Spinal cord (tissue), 10 donors: ENCODE data around the gene TRAPPC2L. TPM values are rescaled to one million over a fixed set of nuclear protein-coding genes. Genes with fewer than 3 reads are reported as not detected.

Experiments used
- DNase-seq, 6 donors: peaks; one replicate each; pipeline versions ENCODE4 v3.0.0 to v3.0.0-alpha.2; 2013 to 2015; ENCODE audit warnings: low spot score in 6 of 6, low read depth in 4 of 6
- H3K27ac ChIP-seq: one replicate; pipeline ENCODE4 v1.5.1; 2013; ENCODE audit warnings: low read depth, low read length, control low read depth
- H3K27me3 ChIP-seq: one replicate; pipeline ENCODE4 v1.6.1; 2013; ENCODE audit warnings: low read length; ENCODE audit not compliant: control insufficient read depth, insufficient read depth
- H3K36me3 ChIP-seq: one replicate; pipeline ENCODE4 v1.6.1; 2013; ENCODE audit warnings: low read length; ENCODE audit not compliant: control insufficient read depth, insufficient read depth
- H3K4me1 ChIP-seq: one replicate; pipeline ENCODE4 v1.6.1; 2013; ENCODE audit warnings: low read length; ENCODE audit not compliant: control insufficient read depth, insufficient read depth
- H3K4me3 ChIP-seq: one replicate; pipeline ENCODE4 v1.5.1; 2013; ENCODE audit warnings: low read depth, low read length, control low read depth
- H3K9me3 ChIP-seq: one replicate; pipeline ENCODE4 v1.6.1; 2013; ENCODE audit warnings: low read length; ENCODE audit not compliant: control insufficient read depth, insufficient read depth
- WGBS: methylation state at CpG from one replicate; pipeline ENCODE4 v1.1.5; 2013; ENCODE audit warnings: missing lambda C conversion rate; ENCODE audit not compliant: insufficient coverage; 5-methylcytosine and 5-hydroxymethylcytosine counted together
- polyA plus RNA-seq, 2 donors: library from polyadenylated mRNA; unstranded; fragments of 120-200 nt; gene quantifications; one replicate each; pipeline ENCODE4 v1.2.1, GENCODE V29; 2013; ENCODE audit not compliant: insufficient read length in 2 of 2
- total RNA-seq, 2 donors: library from RNA; depleted of rRNA in 1 of 2; stranded (reverse); fragments of 120-200 nt in 1 of 2; fragments of >200 nt in 1 of 2; gene quantifications; one replicate each; pipeline versions ENCODE4 v1.2.3 to v1.2.4, GENCODE V29; 2013 to 2014
- donor health status: healthy.

Gene TRAPPC2L
- total and polyA plus RNA-seq, 4 donors: 36.3 to 131 (median 89.9) TPM

DNA sequence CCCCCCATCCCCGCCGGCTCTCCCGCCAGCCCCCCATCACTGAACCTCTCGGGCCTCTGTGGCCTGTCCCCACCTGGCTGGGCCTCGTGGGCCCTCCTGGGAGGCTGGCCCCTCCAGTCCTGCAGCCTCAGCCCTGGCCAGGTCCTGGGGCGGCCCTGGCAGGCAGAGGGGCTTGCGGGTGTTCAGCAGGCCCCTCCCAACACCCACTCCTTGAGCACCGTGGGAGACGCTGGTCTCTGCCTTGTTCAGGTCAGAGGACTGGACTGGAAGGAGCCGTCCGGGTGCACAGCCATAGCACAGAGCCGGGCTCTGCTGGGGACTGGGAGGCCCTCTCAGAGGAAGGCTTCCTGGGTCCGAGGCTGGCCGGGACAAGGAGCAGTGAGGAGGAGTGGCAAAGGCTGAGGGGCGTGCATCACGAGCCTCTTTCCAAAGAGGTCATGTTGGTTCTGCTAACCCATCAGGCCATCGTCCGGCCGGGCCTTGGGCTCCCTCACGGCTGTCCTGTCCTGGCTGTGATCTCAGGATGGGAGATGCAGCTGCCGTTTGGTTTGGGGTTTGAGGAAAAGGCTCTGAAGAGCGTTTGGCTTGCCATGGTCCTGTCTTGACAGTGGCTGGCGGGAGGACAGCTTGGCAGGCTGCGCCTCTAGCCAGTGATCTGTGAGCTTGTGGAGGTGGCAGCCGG is 15.9 kb downstream of the TRAPPC2L start:
- WGBS: 84% methylated on average over 25 of the region's 25 CpGs
- no peak for DNase-seq
- H3K27me3 ChIP-seq: no peaks in the 10 kb centered on the region

DNA sequence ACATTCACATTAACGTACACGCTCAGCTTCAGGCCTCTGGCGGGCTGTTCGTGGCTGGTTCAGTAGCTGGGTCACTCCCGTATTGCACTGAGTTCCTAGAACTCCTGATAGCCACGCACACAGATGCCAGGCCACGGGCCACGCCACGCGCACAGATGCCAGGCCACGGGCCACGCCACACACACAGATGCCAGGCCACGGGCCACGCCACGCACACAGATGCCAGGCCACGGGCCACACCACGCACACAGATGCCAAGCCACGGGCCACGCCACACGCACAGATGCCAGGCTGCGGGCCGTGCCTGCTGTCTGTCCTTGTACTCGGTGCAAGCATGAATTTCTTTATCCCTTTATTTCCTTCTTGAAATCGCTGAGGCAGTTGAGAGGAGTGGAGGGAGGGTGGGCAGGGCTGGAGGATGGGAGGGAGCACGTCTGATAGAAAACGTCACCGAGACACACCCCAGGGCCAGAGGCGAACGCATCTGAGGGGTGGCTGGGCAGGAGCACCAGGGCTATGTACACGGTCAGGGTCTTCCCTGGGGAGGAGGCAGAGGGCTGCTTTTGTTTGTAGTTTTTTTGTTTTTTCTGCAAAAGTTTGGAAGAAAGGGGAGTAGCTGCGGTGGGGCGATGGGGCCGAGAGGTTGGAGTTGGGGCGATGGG is 18.1 kb downstream of the TRAPPC2L start:
- no peak for DNase-seq
- Histone ChIP-seq H3K36me3 (peaks cover 69% of the 10 kb centered on the region), H3K4me1 (peaks cover 17% of the 10 kb centered on the region), H3K9me3 (no peaks in the 10 kb centered on the region), H3K27ac (no peak overlapping the region), H3K4me3 (no peak overlapping the region), H3K27me3 (no peaks in the 10 kb centered on the region)
- 93% methylated on average over 29 of the region's 34 CpGs for WGBS

More for the DNA sequence above, 15.9 kb downstream of the TRAPPC2L start:
- Histone ChIP-seq H3K27ac (no peak overlapping the region), H3K9me3 (no peaks in the 10 kb centered on the region), H3K4me3 (no peak overlapping the region), H3K36me3 (peaks cover 49% of the 10 kb centered on the region), H3K4me1 (peaks cover 12% of the 10 kb centered on the region)

DNA sequence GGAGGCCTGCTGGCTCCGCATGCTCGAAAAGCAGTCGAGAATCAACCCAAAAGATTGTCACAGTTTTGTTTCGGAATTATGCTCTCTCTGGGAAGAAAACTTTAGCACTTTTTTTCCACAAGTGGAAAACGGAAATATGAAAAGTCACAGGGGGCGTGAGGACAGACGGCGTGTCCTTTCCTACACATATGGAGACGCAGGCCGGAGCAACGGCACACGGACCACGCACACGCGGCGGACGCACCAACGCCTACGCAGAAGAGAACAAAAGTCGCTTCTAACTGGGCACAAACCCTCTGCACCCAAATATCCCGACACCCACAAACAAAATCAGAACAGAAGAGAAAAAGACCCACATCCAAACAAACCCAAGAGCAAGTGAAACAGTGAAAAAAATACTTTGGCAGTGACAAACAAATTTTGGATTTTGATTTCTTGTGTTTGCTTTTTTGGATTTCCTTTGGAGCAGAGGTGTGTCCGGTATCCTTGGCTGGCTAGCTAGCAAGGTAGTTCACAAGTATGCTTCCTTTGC is 18.8 kb downstream of the TRAPPC2L start:
- no peak for DNase-seq
- no peaks in the 10 kb centered on the region for H3K9me3 ChIP-seq
- no peaks in the 10 kb centered on the region for H3K27me3 ChIP-seq
- no peak overlapping the region for H3K27ac ChIP-seq
- peaks cover 18% of the 10 kb centered on the region for H3K4me1 ChIP-seq
- H3K4me3 ChIP-seq: no peak overlapping the region
- peaks cover 76% of the 10 kb centered on the region for H3K36me3 ChIP-seq
- 91% methylated on average over 18 of the region's 22 CpGs for WGBS

DNA sequence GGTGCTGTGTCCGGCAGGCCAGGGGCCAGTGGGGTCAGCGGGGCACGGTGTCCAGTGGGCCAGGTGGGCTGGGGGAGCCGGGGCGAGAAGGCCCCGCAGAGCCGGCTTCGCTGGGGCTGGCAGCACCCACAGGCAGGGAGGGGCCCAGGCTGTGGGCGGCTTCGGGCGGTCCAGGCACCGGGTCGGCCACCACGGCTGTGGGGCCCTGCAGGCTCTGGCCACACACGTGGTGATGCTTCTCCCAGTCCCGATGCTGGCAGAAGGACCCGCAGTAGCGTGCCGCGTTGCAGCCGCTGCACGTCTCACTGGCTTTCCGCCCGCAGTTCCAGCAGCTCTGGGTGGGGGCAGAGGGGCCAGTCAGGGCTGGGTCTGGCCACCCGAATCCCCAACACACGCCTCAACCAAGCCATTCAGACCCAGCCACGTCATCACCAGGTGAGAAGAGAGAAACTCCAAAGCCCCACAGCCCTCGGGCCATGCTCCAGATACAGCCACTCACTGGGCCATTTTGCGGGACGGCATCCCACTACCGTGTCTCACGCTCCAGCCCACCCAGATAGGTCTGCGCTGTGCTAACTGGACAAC is 20.1 kb downstream of the TRAPPC2L start:
- Histone ChIP-seq H3K4me1 (peaks cover 17% of the 10 kb centered on the region), H3K27ac (no peak overlapping the region), H3K4me3 (no peak overlapping the region), H3K36me3 (peaks cover 86% of the 10 kb centered on the region), H3K27me3 (no peaks in the 10 kb centered on the region), H3K9me3 (no peaks in the 10 kb centered on the region)
- 84% methylated on average over 32 of the region's 33 CpGs for WGBS
- DNase-seq: no peak

DNA sequence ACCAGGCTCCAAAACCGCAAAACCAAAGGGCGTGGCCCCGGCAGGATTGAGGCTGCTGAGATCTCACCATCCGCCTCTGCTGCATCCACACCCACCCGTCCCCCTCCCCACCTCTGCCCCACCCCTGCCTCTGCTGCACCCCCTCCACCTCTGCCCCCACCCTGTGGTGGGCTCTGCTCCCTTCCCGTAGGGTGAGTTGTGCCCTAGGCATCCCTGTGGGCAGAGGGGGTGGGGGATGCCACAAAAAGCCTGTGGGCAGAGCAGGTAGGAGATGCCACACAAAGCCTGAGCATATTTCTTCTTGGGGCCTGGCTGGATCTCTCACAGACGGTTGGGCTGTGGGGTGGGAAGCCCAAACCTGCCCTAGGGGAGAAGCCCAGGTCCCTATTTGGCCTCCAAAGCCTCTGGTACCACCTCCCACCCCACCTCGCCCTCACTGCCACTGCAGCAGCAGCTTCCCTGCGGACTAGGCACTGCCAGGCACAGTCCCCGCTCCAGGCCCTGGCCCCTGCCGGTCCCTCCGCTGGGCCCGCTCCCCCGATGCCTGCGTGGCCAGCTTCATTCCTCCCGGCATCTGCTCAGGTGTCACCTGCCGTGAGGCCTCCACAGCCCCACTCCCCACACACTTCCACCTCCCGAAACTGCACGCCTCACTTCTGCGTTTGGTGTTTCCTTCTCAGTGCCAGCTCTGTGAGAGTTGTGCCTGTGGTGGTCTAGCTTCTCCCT is 20.8 kb downstream of the TRAPPC2L start:
- Histone ChIP-seq H3K36me3 (peaks cover 90% of the 10 kb centered on the region), H3K27ac (no peak overlapping the region), H3K4me1 (peaks cover 17% of the 10 kb centered on the region), H3K27me3 (no peaks in the 10 kb centered on the region), H3K4me3 (no peak overlapping the region), H3K9me3 (no peaks in the 10 kb centered on the region)
- WGBS: 85% methylated on average over 16 of the region's 20 CpGs
- no peak for DNase-seq

DNA sequence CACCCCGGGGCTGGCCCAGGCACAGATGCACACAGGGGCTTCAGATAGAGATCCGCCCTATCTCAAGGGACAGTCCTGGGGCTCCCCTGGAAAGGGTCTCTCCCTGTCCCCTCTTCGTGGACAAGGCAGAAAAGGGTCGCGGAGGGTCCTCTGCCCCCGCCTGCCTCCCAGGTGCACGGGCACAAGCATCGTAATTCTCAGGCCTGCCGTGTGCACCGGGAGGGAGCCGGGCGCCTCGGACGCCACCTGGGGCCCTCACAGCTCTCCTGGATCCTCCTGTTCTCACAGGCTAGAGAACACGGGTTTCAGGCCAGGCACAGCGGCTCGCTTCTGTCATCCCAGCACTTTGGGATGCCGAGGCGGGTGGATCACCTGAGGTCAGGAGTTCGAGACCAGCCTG is 21.4 kb downstream of the TRAPPC2L start:
- no peak for DNase-seq
- Histone ChIP-seq H3K36me3 (peaks cover 93% of the 10 kb centered on the region), H3K4me1 (peaks cover 17% of the 10 kb centered on the region), H3K27ac (no peak overlapping the region), H3K9me3 (no peaks in the 10 kb centered on the region), H3K4me3 (no peak overlapping the region), H3K27me3 (no peaks in the 10 kb centered on the region)
- 94% methylated on average over 20 of the region's 20 CpGs for WGBS

DNA sequence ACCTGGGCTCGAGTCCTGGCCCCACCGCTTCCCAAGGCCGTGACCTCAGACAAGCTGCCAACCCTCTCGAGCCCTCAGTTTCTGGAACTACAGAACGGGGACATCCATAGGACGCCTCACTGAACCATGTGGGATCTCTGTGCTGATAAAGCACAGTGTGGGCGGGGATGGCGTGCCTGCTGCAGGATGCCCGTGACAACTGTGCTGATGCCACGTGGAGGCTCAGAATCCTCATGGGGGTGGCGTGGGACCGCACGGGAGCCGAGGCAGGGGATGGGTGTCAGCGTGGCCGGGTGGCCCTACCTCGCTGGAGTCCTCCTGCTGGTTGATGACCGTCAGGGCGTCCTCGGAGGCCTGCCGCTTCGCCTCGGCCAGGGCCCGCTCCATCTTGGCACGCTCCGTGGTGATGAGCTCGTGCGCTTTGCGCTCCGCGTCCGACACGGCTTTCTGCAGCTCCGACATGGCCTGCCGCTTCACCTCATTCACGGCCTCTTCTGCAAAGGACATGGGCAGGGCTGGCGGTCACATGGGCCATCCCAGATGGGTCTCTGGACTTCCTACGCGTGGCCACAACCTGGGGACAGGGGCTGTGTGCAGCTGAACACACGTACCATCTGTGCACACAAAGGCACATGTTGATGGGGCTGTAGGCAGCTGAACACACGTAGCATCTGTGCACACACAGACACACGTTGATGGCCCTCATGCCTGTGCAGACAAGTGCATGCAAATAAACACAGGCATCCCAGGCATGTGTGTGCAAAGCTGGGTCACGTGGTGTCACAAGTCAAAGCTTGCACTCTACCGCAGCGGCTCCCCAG is 22.2 kb downstream of the TRAPPC2L start:
- Histone ChIP-seq H3K4me3 (no peak overlapping the region), H3K9me3 (no peaks in the 10 kb centered on the region), H3K27ac (no peak overlapping the region), H3K27me3 (no peaks in the 10 kb centered on the region), H3K4me1 (peaks cover 17% of the 10 kb centered on the region), H3K36me3 (peaks cover 94% of the 10 kb centered on the region)
- no peak for DNase-seq
- WGBS: 90% methylated on average over 45 of the region's 45 CpGs

DNA sequence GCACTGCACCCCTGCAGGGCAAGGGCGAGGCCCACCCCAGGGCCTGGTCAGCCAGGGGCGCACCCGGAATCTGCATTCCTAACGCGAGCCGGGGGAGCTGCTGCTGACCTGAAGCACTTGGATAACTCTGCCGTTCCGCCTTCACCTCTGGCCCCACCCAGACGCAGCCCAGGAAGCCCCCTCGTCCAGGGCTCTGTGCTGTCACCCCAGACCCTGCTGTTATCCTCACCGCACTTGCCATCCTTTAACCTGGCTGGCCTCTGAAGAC is 22.8 kb downstream of the TRAPPC2L start:
- H3K9me3 ChIP-seq: no peaks in the 10 kb centered on the region
- H3K4me3 ChIP-seq: no peak overlapping the region
- H3K27ac ChIP-seq: no peak overlapping the region
- peaks cover 17% of the 10 kb centered on the region for H3K4me1 ChIP-seq
- H3K27me3 ChIP-seq: no peaks in the 10 kb centered on the region
- no peak for DNase-seq
- peaks cover 96% of the 10 kb centered on the region for H3K36me3 ChIP-seq
- 82% methylated on average over 10 of the region's 11 CpGs for WGBS
